ENCODE results near the gene CBL. TPM values are rescaled to one million over a fixed set of nuclear protein-coding genes. Genes with fewer than 3 reads are reported as not detected.

CBL gene
- total and polyA plus RNA-seq, 10 of the 15 experiments (the other 5 are each of a cell fraction or from before 2014, with no cell fraction given): 3.9 to 27.1 (median 9.5) TPM

DNA sequence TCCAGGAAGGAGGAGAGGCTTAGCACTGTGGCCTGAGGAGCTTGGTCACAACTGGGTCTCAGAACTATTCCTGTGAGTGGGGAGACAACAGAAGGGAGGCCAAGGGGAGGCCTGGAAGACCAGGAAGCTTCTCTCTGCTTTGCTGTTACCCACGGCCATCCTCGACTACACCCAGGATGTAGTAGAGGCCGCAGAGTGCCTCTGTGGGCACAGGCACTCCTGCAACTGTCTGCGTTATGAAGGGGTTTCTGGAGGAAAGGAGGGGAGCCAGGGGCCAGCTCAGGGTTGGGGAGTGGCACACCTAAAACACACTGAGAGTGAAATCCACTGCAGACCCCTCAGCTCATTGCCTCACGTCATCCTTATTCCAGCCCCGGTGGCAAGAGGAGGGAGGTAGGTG lies 144.2 kb downstream of the CBL start (continued):
- no peak for TF ChIP-seq PRDM15 (CRISPR knock-in tag; IDR thresholded peaks at IDR 0.05)
- no peak for TF ChIP-seq ZNF217 (IDR thresholded peaks at IDR 0.05)

GRCh38 chr11:119351232-119351631 lies 145.1 kb downstream of the CBL start:
- in situ Hi-C loops (cut with MboI): no loop called here
- no TSS peak for BruUV-seq (replicated peaks)
- ChIA-PET RAD21 (ENCODE audit: unreplicated experiment) (no interaction called here), SMC1A (ENCODE audit: uncharacterized antibody, unreplicated experiment) (no interaction called here), CTCF (interaction anchor here (3.0 to 4.5 kb wide), 2 partner anchors 23 to 124 kb away, joined by 9 to 19 read pairs; no protein-coding TSS in a partner anchor), POLR2A (no interaction called here)
- Histone ChIP-seq H2AFZ (ENCODE audit: control insufficient read depth, low read depth, low read length) (no peak overlapping the region), H3K36me3 (ENCODE audit: control insufficient read depth in 2 of 2, insufficient read depth in 2 of 2, low read length in 1 of 2) (no peaks in the 10 kb centered on the region), H3K4me3 (no peak overlapping the region), H3K79me2 (ENCODE audit: control insufficient read depth, insufficient read depth, low read length) (no peaks in the 10 kb centered on the region), H3K4me1 (ENCODE audit: control insufficient read depth, insufficient read depth, low read length) (0 out of 2 replicates have a peak, but pooled peaks cover under 1% of the 10 kb centered on the region), H3K9me3 (replicated peaks; ENCODE audit: control insufficient read depth, insufficient read depth, low read length) (no peaks in the 10 kb centered on the region), H3K9ac (ENCODE audit: control insufficient read depth, insufficient read depth, low read length) (no peak overlapping the region), H3K27me3 (replicated peaks in 1 of 2; ENCODE audit: control insufficient read depth in 2 of 2, insufficient read depth in 2 of 2, low read length in 1 of 2) (peaks cover 2 to 4% of the 10 kb centered on the region in 2 experiments; a peak in 3 of 4 replicates), H4K20me1 (ENCODE audit: control insufficient read depth, insufficient read depth) (no peaks in the 10 kb centered on the region), H3K27ac (ENCODE audit: control insufficient read depth, insufficient read depth) (no peak overlapping the region), H3K4me2 (ENCODE audit: control insufficient read depth, insufficient read depth) (no peak overlapping the region)
- no peak for ATAC-seq
- intact Hi-C loops (cut with micrococcal nuclease; ENCODE audit: unreplicated experiment): no loop called here
- DNase-seq (ENCODE audit: low read depth, low spot score): no peak
- WGBS (ENCODE audit: insufficient coverage, insufficient replicate concordance, low lambda C conversion rate, missing lambda C conversion rate): 38% methylated on average over 1 of the region's 2 CpGs
- no peak for FAIRE-seq
- TF ChIP-seq, protein P1, sequence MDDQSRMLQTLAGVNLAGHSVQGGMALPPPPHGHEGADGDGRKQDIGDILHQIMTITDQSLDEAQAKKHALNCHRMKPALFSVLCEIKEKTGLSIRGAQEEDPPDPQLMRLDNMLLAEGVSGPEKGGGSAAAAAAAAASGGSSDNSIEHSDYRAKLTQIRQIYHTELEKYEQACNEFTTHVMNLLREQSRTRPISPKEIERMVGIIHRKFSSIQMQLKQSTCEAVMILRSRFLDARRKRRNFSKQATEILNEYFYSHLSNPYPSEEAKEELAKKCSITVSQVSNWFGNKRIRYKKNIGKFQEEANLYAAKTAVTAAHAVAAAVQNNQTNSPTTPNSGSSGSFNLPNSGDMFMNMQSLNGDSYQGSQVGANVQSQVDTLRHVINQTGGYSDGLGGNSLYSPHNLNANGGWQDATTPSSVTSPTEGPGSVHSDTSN (IDR thresholded peaks at IDR 0.05; ENCODE audit: insufficient replicate concordance, low read depth, low read length): no peak
- TF ChIP-seq SUPT20H (IDR thresholded peaks at IDR 0.05; ENCODE audit: borderline replicate concordance, control insufficient read depth, low read depth, low read length) (no peak), IRF5 (IDR thresholded peaks at IDR 0.05; ENCODE audit: borderline replicate concordance) (no peak), NRF1 (conservative IDR thresholded peaks at IDR 0.05; ENCODE audit: low read depth, low read length) (no peak), EED (IDR thresholded peaks at IDR 0.05; ENCODE audit: low read depth) (no peak), BCL3 (IDR thresholded peaks at IDR 0.05; ENCODE audit: borderline replicate concordance, insufficient read depth, low read depth, low read length, poor library complexity, severe bottlenecking) (no peak)
- TF ChIP-seq, protein P2, sequence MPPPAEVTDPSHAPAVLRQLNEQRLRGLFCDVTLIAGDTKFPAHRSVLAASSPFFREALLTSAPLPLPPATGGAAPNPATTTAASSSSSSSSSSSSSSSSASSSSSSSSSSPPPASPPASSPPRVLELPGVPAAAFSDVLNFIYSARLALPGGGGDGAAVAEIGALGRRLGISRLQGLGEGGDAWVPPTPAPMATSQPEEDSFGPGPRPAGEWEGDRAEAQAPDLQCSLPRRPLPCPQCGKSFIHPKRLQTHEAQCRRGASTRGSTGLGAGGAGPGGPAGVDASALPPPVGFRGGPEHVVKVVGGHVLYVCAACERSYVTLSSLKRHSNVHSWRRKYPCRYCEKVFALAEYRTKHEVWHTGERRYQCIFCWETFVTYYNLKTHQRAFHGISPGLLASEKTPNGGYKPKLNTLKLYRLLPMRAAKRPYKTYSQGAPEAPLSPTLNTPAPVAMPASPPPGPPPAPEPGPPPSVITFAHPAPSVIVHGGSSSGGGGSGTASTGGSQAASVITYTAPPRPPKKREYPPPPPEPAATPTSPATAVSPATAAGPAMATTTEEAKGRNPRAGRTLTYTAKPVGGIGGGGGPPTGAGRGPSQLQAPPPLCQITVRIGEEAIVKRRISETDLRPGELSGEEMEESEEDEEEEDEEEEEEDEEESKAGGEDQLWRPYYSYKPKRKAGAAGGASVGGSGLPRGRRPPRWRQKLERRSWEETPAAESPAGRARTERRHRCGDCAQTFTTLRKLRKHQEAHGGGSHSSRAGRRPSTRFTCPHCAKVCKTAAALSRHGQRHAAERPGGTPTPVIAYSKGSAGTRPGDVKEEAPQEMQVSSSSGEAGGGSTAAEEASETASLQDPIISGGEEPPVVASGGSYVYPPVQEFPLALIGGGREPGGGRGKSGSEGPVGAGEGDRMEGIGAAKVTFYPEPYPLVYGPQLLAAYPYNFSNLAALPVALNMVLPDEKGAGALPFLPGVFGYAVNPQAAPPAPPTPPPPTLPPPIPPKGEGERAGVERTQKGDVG (CRISPR knock-in tag; IDR thresholded peaks at IDR 0.05): no peak

Measured in GM12878 (cell line).